IMR-90 (cell line): ENCODE measurements around the gene ALOX5AP. TPM values are rescaled to one million over a fixed set of nuclear protein-coding genes. Genes with fewer than 3 reads are reported as not detected.

Experiments
- ATAC-seq: fragments of 200-7000 bp; cut with Tn5 transposase; 2 replicates; pipeline ENCODE4 v1.9.1; 2020; ENCODE audit warnings: low read depth, mild to moderate bottlenecking, moderate library complexity
- BruUV-seq: library from RNA; stranded (reverse); fragments of 400-500 nt; replicated peaks from 2 replicates; lab custom pipeline; 2021; lab: Mats Ljungman, UMichigan
- CTCF ChIA-PET: fragments of 300-600 bp; formaldehyde crosslinking; extraction: SDS; loops from one replicate; lab custom pipeline; 2021; ENCODE audit warnings: antibody characterized with exemption; lab: Yijun Ruan, JAX
- POLR2A ChIA-PET: fragments of 300-600 bp; sonication (Branson Sonifier 250); formaldehyde crosslinking; loops from one replicate; lab custom pipeline; 2022; ENCODE audit warnings: antibody characterized with exemption; ENCODE audit not compliant: unreplicated experiment; lab: Charles Lee
- DNase-seq: peaks from one replicate; pipeline ENCODE4 v3.0.0; 2013
- H2AFZ ChIP-seq: replicated peaks from 2 replicates; pipeline ENCODE3; 2013; ENCODE audit warnings: low read length, mild to moderate bottlenecking; ENCODE audit not compliant: poor library complexity
- H2AK5ac ChIP-seq: 2 replicates; pipeline ENCODE4 v1.6.1; 2013; ENCODE audit warnings: low read depth, low read length, inconsistent platforms
- H2AK9ac ChIP-seq: replicated peaks from 2 replicates; pipeline ENCODE3; 2013; ENCODE audit warnings: mild to moderate bottlenecking, low read depth, low read length, moderate library complexity; ENCODE audit not compliant: poor library complexity
- H2BK120ac ChIP-seq: 2 replicates; pipeline ENCODE4 v1.6.1; 2013; ENCODE audit warnings: low read depth, low read length, inconsistent platforms
- H2BK15ac ChIP-seq: 3 replicates; pipeline ENCODE4 v1.6.1; 2013; ENCODE audit warnings: low read depth, low read length, inconsistent platforms
- H2BK20ac ChIP-seq: 2 replicates; pipeline ENCODE4 v1.6.1; 2013; ENCODE audit warnings: low read depth, mild to moderate bottlenecking, inconsistent platforms, low read length, moderate library complexity
- H2BK5ac ChIP-seq: 2 replicates; pipeline ENCODE4 v1.6.1; 2013; ENCODE audit warnings: mild to moderate bottlenecking, low read depth, low read length, inconsistent platforms; ENCODE audit not compliant: poor library complexity, severe bottlenecking
- H3K14ac ChIP-seq: replicated peaks from 2 replicates; pipeline ENCODE4 v1.6.1; 2013; ENCODE audit warnings: low read depth, low read length, inconsistent platforms
- H3K18ac ChIP-seq: 2 replicates; pipeline ENCODE4 v1.6.1; 2013; ENCODE audit warnings: low read depth, low read length, control low read depth
- H3K23ac ChIP-seq: 2 replicates; pipeline ENCODE4 v1.6.1; 2013; ENCODE audit warnings: low read depth, low read length, inconsistent platforms
- H3K27ac ChIP-seq: 2 replicates; pipeline ENCODE4 v1.5.1; 2013; ENCODE audit warnings: mild to moderate bottlenecking, control low read depth, low read length; ENCODE audit not compliant: insufficient read depth
- H3K27me3 ChIP-seq: 2 replicates; pipeline ENCODE4 v1.6.1; 2013; ENCODE audit warnings: low read length; ENCODE audit not compliant: control insufficient read depth, insufficient read depth
- H3K36me3 ChIP-seq: 2 replicates; pipeline ENCODE4 v1.6.1; 2013; ENCODE audit warnings: low read length, mixed read lengths; ENCODE audit not compliant: control insufficient read depth, insufficient read depth
- H3K4ac ChIP-seq: 2 replicates; pipeline ENCODE4 v1.6.1; 2013; ENCODE audit warnings: low read depth, low read length, inconsistent platforms
- H3K4me1 ChIP-seq: 2 replicates; pipeline ENCODE4 v1.6.1; 2013; ENCODE audit warnings: low read length, mixed read lengths; ENCODE audit not compliant: control insufficient read depth, insufficient read depth
- H3K4me2 ChIP-seq: 2 replicates; pipeline ENCODE4 v1.6.1; 2013; ENCODE audit warnings: low read depth, mild to moderate bottlenecking, control low read depth, low read length, moderate library complexity
- H3K4me3 ChIP-seq: 2 replicates; pipeline ENCODE4 v1.5.1; 2013; ENCODE audit warnings: low read depth, mild to moderate bottlenecking, control low read depth, low read length, moderate library complexity; ENCODE audit not compliant: insufficient read depth
- H3K56ac ChIP-seq: 2 replicates; pipeline ENCODE4 v1.6.1; 2013; ENCODE audit warnings: low read length, inconsistent platforms; ENCODE audit not compliant: insufficient read depth; ENCODE audit errors: extremely low read depth
- H3K79me1 ChIP-seq, 2 experiments: 2 replicates each; pipeline ENCODE4 v1.6.1; 2013; ENCODE audit warnings: low read length in 2 of 2, inconsistent platforms in 1 of 2, low read depth in 1 of 2
- H3K9ac ChIP-seq: 2 replicates; pipeline ENCODE4 v1.6.1; 2013; ENCODE audit warnings: low read depth, low read length, control low read depth
- H3K9me1 ChIP-seq: 2 replicates; pipeline ENCODE4 v1.6.1; 2013; ENCODE audit warnings: low read length, inconsistent platforms; ENCODE audit not compliant: insufficient read depth
- H3K9me3 ChIP-seq: 2 replicates; pipeline ENCODE4 v1.6.1; 2013; ENCODE audit warnings: low read length; ENCODE audit not compliant: control insufficient read depth, insufficient read depth
- H4K20me1 ChIP-seq: 2 replicates; pipeline ENCODE4 v1.6.1; 2013; ENCODE audit warnings: low read length, inconsistent platforms; ENCODE audit not compliant: insufficient read depth
- H4K5ac ChIP-seq: 2 replicates; pipeline ENCODE4 v1.6.1; 2013; ENCODE audit warnings: mild to moderate bottlenecking, low read depth, low read length, control low read depth
- H4K8ac ChIP-seq, 2 experiments: 2 replicates each; pipeline ENCODE4 v1.6.1; 2013; ENCODE audit warnings: low read depth in 2 of 2, low read length in 2 of 2, control low read depth in 1 of 2, inconsistent platforms in 1 of 2
- H4K91ac ChIP-seq: 2 replicates; pipeline ENCODE4 v1.6.1; 2013; ENCODE audit warnings: low read depth, low read length, inconsistent platforms; ENCODE audit not compliant: insufficient read depth
- BHLHE40 ChIP-seq: fragments of 150-350 bp; IDR thresholded peaks from 2 replicates; pipeline ENCODE4 v1.6.1; 2016; ENCODE audit warnings: mild to moderate bottlenecking, low read depth, low read length
- CEBPB ChIP-seq: IDR thresholded peaks from 2 replicates; pipeline ENCODE4 v1.6.1; 2012; ENCODE audit warnings: low read depth, low read length, improper control_type of control experiment
- CHD1 ChIP-seq: IDR thresholded peaks from 2 replicates; pipeline ENCODE4 v1.6.1; 2012; ENCODE audit warnings: low read depth, low read length, improper control_type of control experiment
- FOS ChIP-seq: fragments of 150-350 bp; IDR thresholded peaks from 2 replicates; pipeline ENCODE4 v1.6.1; 2016; ENCODE audit warnings: low read depth, low read length
- MAFK ChIP-seq: IDR thresholded peaks from 2 replicates; pipeline ENCODE4 v1.6.1; 2012; ENCODE audit warnings: low read depth, low read length, improper control_type of control experiment
- MAZ ChIP-seq: IDR thresholded peaks from 2 replicates; pipeline ENCODE4 v1.6.1; 2012; ENCODE audit warnings: low read depth, mild to moderate bottlenecking, low read length, improper control_type of control experiment, moderate library complexity, borderline replicate concordance
- MXI1 ChIP-seq: IDR thresholded peaks from 2 replicates; pipeline ENCODE4 v1.6.1; 2012; ENCODE audit warnings: low read depth, mild to moderate bottlenecking, low read length, moderate library complexity, borderline replicate concordance
- NFE2L2 ChIP-seq: fragments of 150-350 bp; IDR thresholded peaks from 2 replicates; pipeline ENCODE4 v1.6.1; 2016; ENCODE audit warnings: low read depth, mild to moderate bottlenecking, low read length
- POLR2A ChIP-seq: IDR thresholded peaks from 2 replicates; pipeline ENCODE4 v1.6.1; 2012; ENCODE audit warnings: mild to moderate bottlenecking, low read depth, low read length
- RAD21 ChIP-seq: IDR thresholded peaks from 2 replicates; pipeline ENCODE4 v1.6.1; 2012; ENCODE audit warnings: low read length, improper control_type of control experiment
- RCOR1 ChIP-seq: IDR thresholded peaks from 2 replicates; pipeline ENCODE4 v1.6.1; 2012; ENCODE audit warnings: mild to moderate bottlenecking, low read length, improper control_type of control experiment; ENCODE audit not compliant: insufficient replicate concordance
- RFX5 ChIP-seq: IDR thresholded peaks from 2 replicates; pipeline ENCODE4 v1.8.0; 2012; ENCODE audit warnings: low read depth, mild to moderate bottlenecking, low read length, moderate library complexity
- SMC3 ChIP-seq: fragments of 150-350 bp; IDR thresholded peaks from 2 replicates; pipeline ENCODE4 v1.6.1; 2016; ENCODE audit warnings: low read depth, mild to moderate bottlenecking, antibody characterized with exemption, low read length, moderate library complexity
- WGBS, 2 experiments: methylation state at CpG; one replicate each; pipeline versions ENCODE4 v1.1.5 to v1.1.7; 2013; ENCODE audit warnings: missing lambda C conversion rate in 2 of 2; ENCODE audit not compliant: insufficient read length in 1 of 2; ENCODE audit errors: extremely low coverage in 2 of 2; 5-methylcytosine and 5-hydroxymethylcytosine counted together
- dilution Hi-C: fragments of 300-500 bp; cut with HindIII; formaldehyde crosslinking; loops from one replicate; pipeline ENCODE4 v1.14.3; 2018; ENCODE audit warnings: low sequenced_read_pairs; ENCODE audit not compliant: unreplicated experiment
- in situ Hi-C: fragments of 300-500 bp; cut with MboI; formaldehyde crosslinking; loops from 3 replicates; pipeline ENCODE4 v1.14.3; 2019; ENCODE audit warnings: low sequenced_read_pairs, inconsistent platforms, mixed read lengths
- intact Hi-C: fragments of 100-400 bp; cut with micrococcal nuclease; formaldehyde crosslinking; loops from 2 replicates; pipeline ENCODE4 v1.10.0; 2022
- polyA plus RNA-seq, 3 experiments: library from polyadenylated mRNA; depleted of rRNA; stranded (reverse); fragments of >200 nt; gene quantifications; 2 replicates each; pipeline ENCODE4 v1.2.3, GENCODE V29; 2012; ENCODE audit warnings: low replicate concordance in 1 of 3
- total RNA-seq: library from RNA; depleted of rRNA; stranded (reverse); fragments of >200 nt; gene quantifications from 2 replicates; pipeline ENCODE4 v1.2.3, GENCODE V29; 2012
- TF ChIP-seq, protein P1 (sequence below): fragments of 150-350 bp; IDR thresholded peaks from 2 replicates; pipeline ENCODE4 v1.6.1; 2016; ENCODE audit warnings: low read depth, mild to moderate bottlenecking, low read length, moderate library complexity, borderline replicate concordance
- TF ChIP-seq, protein P2 (sequence below): fragments of 150-350 bp; IDR thresholded peaks from 2 replicates; pipeline ENCODE4 v1.6.1; 2017; ENCODE audit warnings: mild to moderate bottlenecking, antibody characterized with exemption, low read length, low read depth

The ALOX5AP gene
- total and polyA plus RNA-seq, 2 of the 4 experiments (the other 2 are of a cell fraction), result 0.62 TPM; not detected in 1

GRCh38 chr13:30803749-30804148, 68.4 kb downstream of the ALOX5AP start:
- Histone ChIP-seq H3K4me3 (no peak overlapping the region), H2BK5ac (no peak overlapping the region), H3K9ac (no peak overlapping the region), H3K36me3 (no peaks in the 10 kb centered on the region), H3K4ac (peak overlapping the region; percentile 84), H2BK120ac (peak overlapping the region; percentile 94), H4K8ac (peak overlapping the region in 1 of 2 experiments; percentile 59; a peak in 3 of 4 replicates), H2AK5ac (peak overlapping the region; percentile 83), H3K4me1 (peaks cover 18% of the 10 kb centered on the region), H3K27me3 (no peaks in the 10 kb centered on the region), H4K5ac (no peak overlapping the region; the same call in 1 of the 2 replicates), H3K56ac (no peak overlapping the region), H4K20me1 (no peaks in the 10 kb centered on the region), H3K4me2 (no peak overlapping the region), H3K23ac (no peak overlapping the region), H3K79me1 (no peaks in the 10 kb centered on the region), H3K18ac (no peak overlapping the region; the same call in 1 of the 2 replicates), H3K14ac (0 out of 2 replicates have a peak overlapping the region, but pooled peaks have one; percentile 57), H3K27ac (no peak overlapping the region), H3K9me1 (peaks cover 5% of the 10 kb centered on the region; the same call in 1 of the 2 replicates), H2AFZ (peak overlapping the region; percentile 1), H3K9me3 (no peaks in the 10 kb centered on the region), H2BK15ac (peak overlapping the region; percentile 78; the same call in 2 of the 3 replicates), H4K91ac (peak overlapping the region; percentile 56), H2BK20ac (peak overlapping the region; percentile 65), H2AK9ac (no peak overlapping the region)
- TF ChIP-seq RAD21 (no peak), RFX5 (no peak), POLR2A (no peak), NFE2L2 (no peak), BHLHE40 (no peak), FOS (no peak), SMC3 (no peak), MAFK (no peak), MXI1 (no peak), MAZ (no peak), CEBPB (no peak), RCOR1 (no peak), CHD1 (no peak)
- TF ChIP-seq, protein P1, sequence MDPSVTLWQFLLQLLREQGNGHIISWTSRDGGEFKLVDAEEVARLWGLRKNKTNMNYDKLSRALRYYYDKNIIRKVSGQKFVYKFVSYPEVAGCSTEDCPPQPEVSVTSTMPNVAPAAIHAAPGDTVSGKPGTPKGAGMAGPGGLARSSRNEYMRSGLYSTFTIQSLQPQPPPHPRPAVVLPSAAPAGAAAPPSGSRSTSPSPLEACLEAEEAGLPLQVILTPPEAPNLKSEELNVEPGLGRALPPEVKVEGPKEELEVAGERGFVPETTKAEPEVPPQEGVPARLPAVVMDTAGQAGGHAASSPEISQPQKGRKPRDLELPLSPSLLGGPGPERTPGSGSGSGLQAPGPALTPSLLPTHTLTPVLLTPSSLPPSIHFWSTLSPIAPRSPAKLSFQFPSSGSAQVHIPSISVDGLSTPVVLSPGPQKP, result no peak
- TF ChIP-seq, protein P2, sequence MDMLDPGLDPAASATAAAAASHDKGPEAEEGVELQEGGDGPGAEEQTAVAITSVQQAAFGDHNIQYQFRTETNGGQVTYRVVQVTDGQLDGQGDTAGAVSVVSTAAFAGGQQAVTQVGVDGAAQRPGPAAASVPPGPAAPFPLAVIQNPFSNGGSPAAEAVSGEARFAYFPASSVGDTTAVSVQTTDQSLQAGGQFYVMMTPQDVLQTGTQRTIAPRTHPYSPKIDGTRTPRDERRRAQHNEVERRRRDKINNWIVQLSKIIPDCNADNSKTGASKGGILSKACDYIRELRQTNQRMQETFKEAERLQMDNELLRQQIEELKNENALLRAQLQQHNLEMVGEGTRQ, result no peak
- DNase-seq, result no peak
- ChIA-PET POLR2A (no interaction called here), CTCF (no interaction called here)
- intact Hi-C loops, result loop anchor here (1.0 to 10.0 kb wide), 7 partner anchors 124 to 671 kb away; partner anchors contain the start of gene USPL1
- 65% methylated on average over 4 of the region's 5 CpGs; no CpG with 5 or more reads in 1 of the 2 experiments for WGBS, 2 experiments
- no TSS peak for BruUV-seq
- dilution Hi-C loops, result no loop called here
- in situ Hi-C loops, result loop anchor here (10.0 to 25.0 kb wide), 3 partner anchors 211 to 669 kb away; partner anchors contain the start of gene HMGB1
- ATAC-seq, result no peak
